PC-3 (cell line): Measurements from ENCODE around the gene KRTAP10-4. TPM values are rescaled to one million over a fixed set of nuclear protein-coding genes. Genes with fewer than 3 reads are reported as not detected.

ENCODE experiments used
- ATAC-seq: fragments of 200-7000 bp; cut with Tn5 transposase; 2 replicates; pipeline ENCODE4 v1.9.1; 2020; ENCODE audit warnings: mild to moderate bottlenecking, moderate library complexity
- BruUV-seq: library from RNA; stranded (reverse); fragments of 400-500 nt; replicated peaks from 2 replicates; lab custom pipeline; 2021; lab: Mats Ljungman, UMichigan
- CTCF ChIA-PET: fragments of 300-600 bp; sonication (Branson Sonifier 250); formaldehyde crosslinking; loops from one replicate; lab custom pipeline; 2022; ENCODE audit warnings: antibody characterized with exemption; lab: Charles Lee
- POLR2A ChIA-PET: fragments of 300-600 bp; sonication (Branson Sonifier 250); formaldehyde crosslinking; loops from one replicate; lab custom pipeline; 2022; ENCODE audit warnings: antibody characterized with exemption; ENCODE audit not compliant: unreplicated experiment; lab: Charles Lee
- DNase-seq: peaks from one replicate; pipeline ENCODE4 v3.0.0-alpha.2; 2015
- H2AFZ ChIP-seq: fragments of 300-600 bp; sonication (generic); 2 replicates; pipeline ENCODE4 v1.6.0; 2016; ENCODE audit warnings: antibody characterized with exemption, low read length
- H3F3A ChIP-seq: fragments of 300-600 bp; sonication (generic); one replicate; pipeline ENCODE4 v1.6.0; 2017; ENCODE audit warnings: antibody characterized with exemption, low read length, control low read depth, mild to moderate bottlenecking; ENCODE audit not compliant: unreplicated experiment
- H3K27ac ChIP-seq: fragments of 300-600 bp; sonication (generic); 2 replicates; pipeline ENCODE4 v1.5.1; 2016; ENCODE audit warnings: mild to moderate bottlenecking, low read length
- H3K27me3 ChIP-seq: fragments of 300-600 bp; sonication (generic); 2 replicates; pipeline ENCODE4 v1.6.1; 2016; ENCODE audit warnings: low read length, mixed read lengths
- H3K36me3 ChIP-seq: fragments of 300-600 bp; sonication (generic); 2 replicates; pipeline ENCODE4 v1.6.1; 2016; ENCODE audit warnings: low read depth, mixed run types, low read length, mixed read lengths
- H3K4me1 ChIP-seq: fragments of 300-600 bp; sonication (generic); 2 replicates; pipeline ENCODE4 v1.5.1; 2016; ENCODE audit warnings: low read length; ENCODE audit not compliant: insufficient read depth
- H3K4me2 ChIP-seq: fragments of 300-600 bp; sonication (generic); 2 replicates; pipeline ENCODE4 v1.6.0; 2016; ENCODE audit warnings: low read length
- H3K4me3 ChIP-seq: fragments of 300-600 bp; sonication (generic); 2 replicates; pipeline ENCODE4 v1.5.1; 2016; ENCODE audit warnings: mild to moderate bottlenecking, low read length, mixed read lengths
- H3K79me2 ChIP-seq: fragments of 300-600 bp; sonication (generic); 2 replicates; pipeline ENCODE4 v1.6.1; 2017; ENCODE audit warnings: low read length, mixed read lengths
- H3K9ac ChIP-seq: fragments of 300-600 bp; sonication (generic); 2 replicates; pipeline ENCODE4 v1.6.0; 2016; ENCODE audit warnings: mild to moderate bottlenecking, low read length
- H3K9me2 ChIP-seq: fragments of 300-600 bp; sonication (generic); replicated peaks from 2 replicates; pipeline ENCODE4 v1.6.1; 2016; ENCODE audit warnings: mixed run types, low read length, mixed read lengths
- H3K9me3 ChIP-seq: fragments of 300-600 bp; sonication (generic); 2 replicates; pipeline ENCODE4 v1.6.1; 2016; ENCODE audit warnings: low read length, mixed read lengths
- H4K20me1 ChIP-seq: fragments of 300-600 bp; sonication (generic); 2 replicates; pipeline ENCODE4 v1.6.1; 2016; ENCODE audit warnings: low read length, mixed read lengths
- EZH2 ChIP-seq: fragments of 300-600 bp; sonication (generic); IDR thresholded peaks from one replicate; pipeline ENCODE4 v1.6.1; 2017; ENCODE audit warnings: antibody characterized with exemption, mild to moderate bottlenecking, low read length; ENCODE audit not compliant: unreplicated experiment
- EZH2phosphoT487 ChIP-seq: fragments of 300-600 bp; sonication (generic); IDR thresholded peaks from 2 replicates; pipeline ENCODE4 v1.6.1; 2018; ENCODE audit warnings: mild to moderate bottlenecking, antibody characterized with exemption, low read length, borderline replicate concordance
- intact Hi-C: fragments of 100-400 bp; cut with micrococcal nuclease; formaldehyde crosslinking; loops from 2 replicates; pipeline ENCODE4 v1.9.0; 2023
- total RNA-seq: library from RNA; depleted of rRNA; stranded (reverse); fragments of >200 nt; gene quantifications from 2 replicates; pipeline ENCODE4 v1.2.3, GENCODE V29; 2014
- TF ChIP-seq, protein P1 (sequence below): fragments of 300-600 bp; sonication (generic); conservative IDR thresholded peaks from 2 replicates; pipeline ENCODE4 v1.5.1; 2017; ENCODE audit warnings: antibody characterized with exemption, low read depth, mild to moderate bottlenecking, low read length

KRTAP10-4 gene
- total RNA-seq, 1 experiment from 2014 or later, result not detected

DNA sequence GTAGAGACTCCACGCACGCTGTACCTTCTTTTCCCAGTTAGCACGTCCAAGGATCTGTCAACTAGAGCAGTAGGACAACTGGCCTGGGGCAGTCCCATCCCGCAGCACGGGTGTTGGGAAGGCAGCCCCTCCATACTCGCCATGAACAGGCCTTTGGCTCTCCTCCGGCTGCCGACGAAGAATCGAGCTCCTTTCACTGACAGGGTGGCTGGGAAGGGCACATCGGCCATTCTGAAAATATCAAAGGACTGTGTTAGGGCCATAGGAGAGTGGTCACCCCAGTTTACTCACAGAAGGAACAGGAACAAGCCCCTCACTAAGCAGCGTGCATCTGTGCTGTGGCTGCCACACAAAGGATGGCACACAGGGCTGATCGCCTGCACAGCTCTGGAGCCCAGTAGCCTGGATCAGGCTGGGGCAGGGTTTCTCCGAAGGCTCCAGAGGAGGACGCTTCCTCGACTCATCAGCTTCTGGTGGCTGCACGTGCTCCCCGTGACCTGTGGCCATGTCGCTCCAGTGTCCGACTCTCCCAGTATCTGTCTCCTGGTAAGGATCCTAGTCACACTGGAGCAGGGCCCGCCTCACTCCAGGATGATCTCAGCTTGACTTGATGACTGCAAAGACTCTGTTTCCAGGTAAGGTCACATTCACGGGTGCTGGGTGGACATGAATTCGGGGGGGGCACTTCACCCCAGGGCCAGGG, 42.5 kb upstream of the KRTAP10-4 start:
- ATAC-seq, result no peak

DNA sequence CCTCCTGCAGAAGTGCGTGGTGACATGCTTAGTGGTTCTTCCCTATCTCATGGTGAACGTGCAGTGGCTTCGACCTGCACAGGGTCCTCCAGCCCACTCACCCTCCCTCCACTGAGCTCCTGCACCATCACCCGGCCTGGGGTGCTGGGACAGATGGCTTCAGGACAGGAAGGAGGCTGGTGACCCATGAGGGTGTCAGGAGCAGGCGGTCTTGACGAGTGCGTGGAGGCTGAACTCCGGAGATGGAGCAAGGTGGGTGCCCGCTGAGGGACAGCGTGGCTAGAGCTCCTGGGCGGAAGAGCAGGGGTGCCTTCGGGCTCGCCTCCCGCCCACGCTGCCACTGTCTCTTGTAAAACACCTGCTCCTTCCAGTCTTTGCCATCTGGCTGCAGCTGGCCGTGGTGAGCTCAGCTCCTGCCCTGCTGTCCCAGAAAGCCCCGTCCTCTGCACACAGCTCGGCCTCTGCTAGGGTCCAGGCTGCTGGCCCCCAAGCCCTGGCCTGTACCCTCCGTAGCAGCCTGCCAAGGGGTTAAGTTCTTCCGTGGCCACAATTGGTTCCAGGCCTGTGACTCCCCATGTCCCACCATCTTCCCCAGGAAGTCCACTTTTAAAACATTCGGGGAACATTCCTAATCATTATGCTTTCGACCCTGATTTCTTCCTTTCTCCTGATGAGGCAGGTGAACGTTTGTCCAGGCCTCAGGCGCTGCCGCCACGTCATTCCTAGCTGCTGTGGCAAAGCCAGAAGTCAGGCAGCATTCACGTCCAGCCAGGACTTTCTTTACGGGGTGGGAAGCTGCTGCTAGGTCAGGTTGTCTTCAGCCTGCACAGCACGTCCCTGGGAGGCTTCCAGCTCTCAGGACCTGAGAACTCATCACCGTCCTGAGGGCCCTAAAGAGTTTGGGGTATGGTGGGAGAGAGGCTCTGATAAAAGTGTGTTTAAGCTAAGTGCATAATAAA, 41.6 kb upstream of the KRTAP10-4 start:
- CTCF ChIA-PET, result no interaction called here

More for the DNA sequence above, 42.5 kb upstream of the KRTAP10-4 start:
- DNase-seq, result no peak
- Histone ChIP-seq H4K20me1 (no peaks in the 10 kb centered on the region), H3K4me2 (no peak overlapping the region), H3K9me3 (no peaks in the 10 kb centered on the region), H3K9ac (no peak overlapping the region), H3K4me1 (no peaks in the 10 kb centered on the region), H3K27me3 (no peaks in the 10 kb centered on the region), H3K27ac (no peak overlapping the region), H3F3A (no peaks in the 10 kb centered on the region), H3K79me2 (no peaks in the 10 kb centered on the region), H3K4me3 (no peak overlapping the region), H2AFZ (no peak overlapping the region), H3K36me3 (no peaks in the 10 kb centered on the region), H3K9me2 (no peaks in the 10 kb centered on the region)
- intact Hi-C loops, result no loop called here
- BruUV-seq, result no TSS peak
- TF ChIP-seq EZH2phosphoT487 (no peak), EZH2 (no peak)
- TF ChIP-seq, protein P1, sequence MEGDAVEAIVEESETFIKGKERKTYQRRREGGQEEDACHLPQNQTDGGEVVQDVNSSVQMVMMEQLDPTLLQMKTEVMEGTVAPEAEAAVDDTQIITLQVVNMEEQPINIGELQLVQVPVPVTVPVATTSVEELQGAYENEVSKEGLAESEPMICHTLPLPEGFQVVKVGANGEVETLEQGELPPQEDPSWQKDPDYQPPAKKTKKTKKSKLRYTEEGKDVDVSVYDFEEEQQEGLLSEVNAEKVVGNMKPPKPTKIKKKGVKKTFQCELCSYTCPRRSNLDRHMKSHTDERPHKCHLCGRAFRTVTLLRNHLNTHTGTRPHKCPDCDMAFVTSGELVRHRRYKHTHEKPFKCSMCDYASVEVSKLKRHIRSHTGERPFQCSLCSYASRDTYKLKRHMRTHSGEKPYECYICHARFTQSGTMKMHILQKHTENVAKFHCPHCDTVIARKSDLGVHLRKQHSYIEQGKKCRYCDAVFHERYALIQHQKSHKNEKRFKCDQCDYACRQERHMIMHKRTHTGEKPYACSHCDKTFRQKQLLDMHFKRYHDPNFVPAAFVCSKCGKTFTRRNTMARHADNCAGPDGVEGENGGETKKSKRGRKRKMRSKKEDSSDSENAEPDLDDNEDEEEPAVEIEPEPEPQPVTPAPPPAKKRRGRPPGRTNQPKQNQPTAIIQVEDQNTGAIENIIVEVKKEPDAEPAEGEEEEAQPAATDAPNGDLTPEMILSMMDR, result no peak
- CTCF ChIA-PET, result no interaction called here
- POLR2A ChIA-PET, result no interaction called here

More for the DNA sequence above, 41.6 kb upstream of the KRTAP10-4 start:
- Histone ChIP-seq H3K9me2 (no peaks in the 10 kb centered on the region), H3K4me1 (no peaks in the 10 kb centered on the region), H3K4me3 (no peak overlapping the region), H2AFZ (no peak overlapping the region), H3K36me3 (no peaks in the 10 kb centered on the region), H3K4me2 (no peak overlapping the region), H3K27ac (no peak overlapping the region), H3K27me3 (no peaks in the 10 kb centered on the region), H3K9ac (no peak overlapping the region), H3F3A (no peaks in the 10 kb centered on the region), H3K9me3 (no peaks in the 10 kb centered on the region), H4K20me1 (no peaks in the 10 kb centered on the region), H3K79me2 (no peaks in the 10 kb centered on the region)
- intact Hi-C loops, result no loop called here
- POLR2A ChIA-PET, result no interaction called here
- ATAC-seq, result no peak
- DNase-seq, result no peak
- BruUV-seq, result no TSS peak
- TF ChIP-seq EZH2phosphoT487 (no peak), EZH2 (no peak)
- TF ChIP-seq, protein P1, result no peak
